Keratinocyte (primary cell): ENCODE measurements around the gene PRAME. TPM values are rescaled to one million over a fixed set of nuclear protein-coding genes. Genes with fewer than 3 reads are reported as not detected.

Experiments used
- DNase-seq: peaks from one replicate; pipeline ENCODE4 v3.0.0-alpha.2; 2011; ENCODE audit warnings: low read depth, missing footprints, low spot score
- FAIRE-seq: peaks from 2 replicates; lab custom pipeline; 2011; peaks lifted over from hg19 to GRCh38; lab: Jason Lieb, UNC
- H2AFZ ChIP-seq: 2 replicates; pipeline ENCODE4 v1.6.0; 2012; ENCODE audit warnings: low read length, control low read depth, inconsistent platforms; ENCODE audit not compliant: control insufficient read depth
- H3K27ac ChIP-seq: 2 replicates; pipeline ENCODE4 v1.5.1; 2011; ENCODE audit warnings: low read length; ENCODE audit not compliant: control insufficient read depth, insufficient read depth
- H3K27me3 ChIP-seq: 3 replicates; pipeline ENCODE4 v1.6.0; 2011; ENCODE audit warnings: low read length; ENCODE audit not compliant: control insufficient read depth, insufficient read depth; ENCODE audit errors: extremely low read depth
- H3K36me3 ChIP-seq, 2 experiments: 2 replicates in 1 of 2; 3 replicates in 1 of 2; pipeline ENCODE4 v1.5.1; 2011; ENCODE audit warnings: low read length in 2 of 2, mild to moderate bottlenecking in 1 of 2; ENCODE audit not compliant: control insufficient read depth in 2 of 2, insufficient read depth in 2 of 2; ENCODE audit errors: extremely low read depth in 1 of 2
- H3K4me1 ChIP-seq: 3 replicates; pipeline ENCODE4 v1.5.1; 2011; ENCODE audit warnings: low read length; ENCODE audit not compliant: control insufficient read depth, insufficient read depth; ENCODE audit errors: extremely low read depth
- H3K4me2 ChIP-seq: 3 replicates; pipeline ENCODE4 v1.6.0; 2011; ENCODE audit warnings: low read depth, low read length; ENCODE audit not compliant: control insufficient read depth, insufficient read depth; ENCODE audit errors: extremely low read depth
- H3K4me3 ChIP-seq, 3 experiments: fragments of 200-600 bp in 1 of 3; sonication (generic) in 1 of 3; 2 replicates in 2 of 3; 3 replicates in 1 of 3; pipeline ENCODE4 v1.5.1; 2011 to 2016; ENCODE audit warnings: low read length in 3 of 3, mild to moderate bottlenecking in 3 of 3, control low read depth in 2 of 3, inconsistent platforms in 1 of 3, low read depth in 1 of 3, mixed read lengths in 1 of 3, mixed run types in 1 of 3, moderate library complexity in 1 of 3; ENCODE audit not compliant: control insufficient read depth in 2 of 3, insufficient read depth in 2 of 3; ENCODE audit errors: extremely low read depth in 1 of 3
- H3K79me2 ChIP-seq: 2 replicates; pipeline ENCODE4 v1.6.0; 2012; ENCODE audit warnings: low read length; ENCODE audit not compliant: control insufficient read depth, insufficient read depth
- H3K9ac ChIP-seq: 3 replicates; pipeline ENCODE4 v1.6.0; 2011; ENCODE audit warnings: low read length; ENCODE audit not compliant: control insufficient read depth, insufficient read depth; ENCODE audit errors: extremely low read depth
- H3K9me1 ChIP-seq: 3 replicates; pipeline ENCODE4 v1.6.0; 2011; ENCODE audit warnings: low read length; ENCODE audit not compliant: control insufficient read depth, insufficient read depth; ENCODE audit errors: extremely low read depth
- H3K9me3 ChIP-seq: 2 replicates; pipeline ENCODE4 v1.5.1; 2012; ENCODE audit warnings: low read depth, low read length; ENCODE audit not compliant: control insufficient read depth
- H4K20me1 ChIP-seq: 3 replicates; pipeline ENCODE4 v1.6.0; 2011; ENCODE audit warnings: low read length; ENCODE audit not compliant: control insufficient read depth, insufficient read depth; ENCODE audit errors: extremely low read depth
- CTCF ChIP-seq, 3 experiments: IDR thresholded peaks in 1 of 3; conservative IDR thresholded peaks in 1 of 3; optimal IDR thresholded peaks in 1 of 3; 2 replicates in 2 of 3; 3 replicates in 1 of 3; pipeline versions ENCODE3 to v1.5.1; 2011; ENCODE audit warnings: low read length in 3 of 3, mild to moderate bottlenecking in 3 of 3, moderate library complexity in 2 of 3, control low read depth in 1 of 3, inconsistent platforms in 1 of 3; ENCODE audit not compliant: insufficient read depth in 2 of 3; ENCODE audit errors: extremely low read depth in 1 of 3
- EZH2 ChIP-seq: IDR thresholded peaks from one replicate; pipeline ENCODE4 v1.6.1; 2012; ENCODE audit warnings: inconsistent platforms, mild to moderate bottlenecking, low read length, moderate library complexity
- dilution Hi-C: fragments of 300-500 bp; cut with MboI; formaldehyde crosslinking; loops from one replicate; pipeline ENCODE4 v1.7.0; 2020; ENCODE audit warnings: low sequenced_read_pairs; ENCODE audit not compliant: extremely low pct_ligation_motif_present
- polyA plus RNA-seq, 5 experiments: library from polyadenylated mRNA; depleted of rRNA in 3 of 5; stranded (reverse) in 3 of 5; stranded (forward) in 1 of 5; unstranded in 1 of 5; fragments of >200 nt; gene quantifications; 1 replicate in 1 of 5; 2 replicates in 3 of 5; 3 replicates in 1 of 5; pipeline versions ENCODE4 v1.2.1 to v1.2.3, GENCODE V29; 2011 to 2012; ENCODE audit warnings: missing spikeins in 2 of 5, low read depth in 1 of 5, low replicate concordance in 1 of 5

PRAME gene
- polyA plus RNA-seq, 1 donor (not counting 4 experiments of a cell fraction or from before 2014, with no cell fraction given): 0.05 TPM

DNA sequence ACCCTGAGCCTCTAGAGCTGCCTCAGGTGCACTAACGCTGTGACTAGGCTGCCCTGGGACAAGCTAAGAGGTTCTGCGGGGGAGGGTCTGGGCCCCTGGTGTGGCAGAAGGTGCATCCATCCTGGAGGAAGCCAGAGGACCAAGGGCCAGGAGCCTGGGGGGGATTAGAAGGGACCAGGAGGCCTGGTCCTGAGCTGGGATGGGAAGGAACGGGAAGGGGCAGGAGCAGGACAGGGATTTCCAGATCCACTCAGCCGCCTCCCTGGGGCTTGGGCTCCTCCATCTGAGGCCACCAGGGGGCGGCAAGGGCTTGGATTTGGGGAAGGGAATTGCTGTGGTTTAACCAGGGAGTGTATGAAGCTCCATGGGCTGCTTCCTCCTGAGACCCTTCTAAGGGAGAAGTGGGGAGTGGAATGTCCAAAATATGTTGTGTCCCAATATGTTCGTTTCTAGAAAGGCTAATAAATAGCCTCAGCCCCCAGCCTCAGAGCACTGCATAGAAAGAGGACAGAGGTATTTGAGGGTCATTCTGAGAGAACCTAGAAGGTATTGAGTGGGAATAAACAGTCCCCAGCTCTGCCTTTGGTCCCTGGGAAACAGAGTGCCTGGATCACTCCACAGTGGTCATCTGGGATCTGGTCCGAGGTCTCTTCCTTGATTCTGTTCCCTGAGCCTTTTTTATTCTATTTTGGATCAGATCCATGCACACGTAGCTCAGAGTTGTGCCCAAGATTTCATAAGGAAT is 17.4 kb upstream of the PRAME start:
- Histone ChIP-seq H2AFZ (no peak overlapping the region), H3K36me3 (no peaks in the 10 kb centered on the region), H3K4me3 (no peak overlapping the region), H3K9me1 (no peaks in the 10 kb centered on the region), H3K4me1 (no peaks in the 10 kb centered on the region), H3K4me2 (no peak overlapping the region), H3K9ac (no peak overlapping the region), H4K20me1 (no peaks in the 10 kb centered on the region), H3K27ac (no peak overlapping the region), H3K27me3 (no peaks in the 10 kb centered on the region), H3K79me2 (no peaks in the 10 kb centered on the region), H3K9me3 (no peaks in the 10 kb centered on the region)
- TF ChIP-seq CTCF (optimal IDR thresholded peaks at IDR 0.05 in 1 of 3, IDR thresholded peaks at IDR 0.05 in 1 of 3, conservative IDR thresholded peaks at IDR 0.05 in 1 of 3; ENCODE audit: extremely low read depth in 1 of 3, insufficient read depth in 2 of 3, low read length in 3 of 3) (peak; percentile 74 to 95 (median 81)), EZH2 (no peak)
- dilution Hi-C loops: no loop called here
- DNase-seq (no peak), FAIRE-seq (no peak)

GRCh38 chr22:22574361-22574760 is 15.3 kb upstream of the PRAME start:
- H3K27ac ChIP-seq: no peak overlapping the region
- FAIRE-seq (no peak), DNase-seq (no peak)
- no peaks in the 10 kb centered on the region for H3K36me3 ChIP-seq
- dilution Hi-C loops: no loop called here
- no peaks in the 10 kb centered on the region for H3K9me3 ChIP-seq
- H3K27me3 ChIP-seq: no peaks in the 10 kb centered on the region
- H3K79me2 ChIP-seq: no peaks in the 10 kb centered on the region
- H3K4me1 ChIP-seq: no peaks in the 10 kb centered on the region
- H2AFZ ChIP-seq: no peak overlapping the region
- H3K9me1 ChIP-seq: no peaks in the 10 kb centered on the region
- no peaks in the 10 kb centered on the region for H4K20me1 ChIP-seq
- H3K4me2 ChIP-seq: no peak overlapping the region
- TF ChIP-seq CTCF (optimal IDR thresholded peaks at IDR 0.05 in 1 of 3, IDR thresholded peaks at IDR 0.05 in 1 of 3, conservative IDR thresholded peaks at IDR 0.05 in 1 of 3; ENCODE audit: extremely low read depth in 1 of 3, insufficient read depth in 2 of 3, low read length in 3 of 3) (no peak), EZH2 (no peak)
- H3K9ac ChIP-seq: no peak overlapping the region
- H3K4me3 ChIP-seq: no peak overlapping the region
